NT2/D1 (cell line): Measurements from ENCODE around the gene CD27.

Experiments used
- DNase-seq: peaks from one replicate; pipeline ENCODE4 v3.0.0-alpha.2; 2011; ENCODE audit warnings: low read depth, low spot score
- H3K27me3 ChIP-seq: 2 replicates; pipeline ENCODE4 v1.6.0; 2011; ENCODE audit warnings: mild to moderate bottlenecking; ENCODE audit not compliant: insufficient read length, insufficient read depth
- H3K36me3 ChIP-seq: 2 replicates; pipeline ENCODE4 v1.6.1; 2011; ENCODE audit warnings: mild to moderate bottlenecking, low read length, mixed read lengths; ENCODE audit not compliant: insufficient read depth, insufficient read length
- H3K4me1 ChIP-seq: 2 replicates; pipeline ENCODE4 v1.5.1; 2011; ENCODE audit not compliant: insufficient read depth, insufficient read length
- H3K4me3 ChIP-seq: 2 replicates; pipeline ENCODE4 v1.5.1; 2011; ENCODE audit warnings: low read depth; ENCODE audit not compliant: insufficient read length
- H3K9ac ChIP-seq: 2 replicates; pipeline ENCODE4 v1.6.0; 2011; ENCODE audit warnings: low read depth; ENCODE audit not compliant: insufficient read length
- H3K9me3 ChIP-seq: 2 replicates; pipeline ENCODE4 v1.5.1; 2011; ENCODE audit warnings: mild to moderate bottlenecking, low read length; ENCODE audit not compliant: insufficient read depth
- SUZ12 ChIP-seq: IDR thresholded peaks from 2 replicates; pipeline ENCODE4 v1.6.1; 2011; ENCODE audit not compliant: insufficient read length, insufficient read depth; ENCODE audit errors: extremely low read depth
- YY1 ChIP-seq: IDR thresholded peaks from 2 replicates; pipeline ENCODE4 v1.6.1; 2011; ENCODE audit not compliant: insufficient read length, insufficient read depth
- ZNF274 ChIP-seq: IDR thresholded peaks from 2 replicates; pipeline ENCODE4 v1.6.1; 2011; ENCODE audit warnings: mild to moderate bottlenecking, low read depth, low read length

The CD27 gene

DNA sequence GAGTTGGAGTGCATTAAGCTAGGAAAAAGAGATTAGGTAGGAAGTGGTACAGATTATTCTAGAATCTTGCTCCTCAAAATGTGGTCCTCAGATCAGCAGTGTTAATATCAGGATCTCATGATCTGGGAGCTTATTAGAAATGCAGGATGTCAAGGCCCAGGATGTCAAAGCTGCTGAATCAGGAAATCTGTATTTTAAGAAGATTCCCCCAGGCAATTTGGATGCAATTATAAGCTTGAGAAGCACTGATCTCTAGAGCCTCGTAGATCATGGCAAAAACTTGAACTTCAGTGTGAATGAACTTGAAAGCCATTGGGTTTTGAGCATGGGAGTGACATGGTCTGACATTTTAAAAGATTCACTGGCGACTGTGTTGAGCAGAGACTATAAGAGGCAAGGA is 55.7 kb downstream of the CD27 start:
- H3K27me3 ChIP-seq, result no peaks in the 10 kb centered on the region
- TF ChIP-seq ZNF274 (no peak), YY1 (no peak), SUZ12 (no peak)
- no peak for DNase-seq
- H3K9me3 ChIP-seq, result no peaks in the 10 kb centered on the region
- H3K4me1 ChIP-seq, result no peaks in the 10 kb centered on the region
- no peak overlapping the region for H3K4me3 ChIP-seq
- peaks cover 86% of the 10 kb centered on the region for H3K36me3 ChIP-seq
- H3K9ac ChIP-seq, result no peak overlapping the region
